WERI-Rb-1 (cell line): ENCODE measurements around the gene HIVEP1.

Experiments used
- DNase-seq: peaks from one replicate; pipeline ENCODE4 v3.0.0-alpha.2; 2020
- H3K27ac ChIP-seq: fragments of 250-450 bp; sonication (Bioruptor Pico); 2 replicates; pipeline ENCODE4 v1.5.1; 2020; ENCODE audit warnings: mild to moderate bottlenecking, moderate library complexity
- H3K27me3 ChIP-seq: fragments of 250-450 bp; sonication (Bioruptor Pico); 2 replicates; pipeline ENCODE4 v1.5.1; 2021; ENCODE audit warnings: mild to moderate bottlenecking, low read depth, moderate library complexity; ENCODE audit not compliant: insufficient read depth, severe bottlenecking
- H3K36me3 ChIP-seq: fragments of 250-450 bp; sonication (Bioruptor Pico); 2 replicates; pipeline ENCODE4 v1.5.1; 2020; ENCODE audit warnings: mild to moderate bottlenecking, moderate library complexity
- H3K4me3 ChIP-seq: 2 replicates; pipeline ENCODE4 v1.5.1; 2011; ENCODE audit warnings: low read depth, mild to moderate bottlenecking, control low read depth, low read length
- H3K9me3 ChIP-seq: fragments of 250-450 bp; sonication (Bioruptor Pico); 2 replicates; pipeline ENCODE4 v1.5.1; 2021; ENCODE audit warnings: mild to moderate bottlenecking, moderate library complexity; ENCODE audit not compliant: severe bottlenecking
- CTCF ChIP-seq: IDR thresholded peaks from 2 replicates; pipeline ENCODE4 v1.5.1; 2011; ENCODE audit warnings: low read depth, mild to moderate bottlenecking, control low read depth, inconsistent platforms, low read length

The HIVEP1 gene

GRCh38 chr6:12047792-12048432, 35.8 kb downstream of the HIVEP1 start:
- DNase-seq, result no peak
- no peak for TF ChIP-seq CTCF
- H3K36me3 ChIP-seq, result no peaks in the 10 kb centered on the region
- H3K27ac ChIP-seq, result no peak overlapping the region
- H3K9me3 ChIP-seq, result no peaks in the 10 kb centered on the region
- no peaks in the 10 kb centered on the region for H3K27me3 ChIP-seq
- no peak overlapping the region for H3K4me3 ChIP-seq

- Histone ChIP-seq H3K27ac (no peak overlapping the region), H3K36me3 (no peaks in the 10 kb centered on the region), H3K27me3 (no peaks in the 10 kb centered on the region), H3K4me3 (no peak overlapping the region), H3K9me3 (no peaks in the 10 kb centered on the region)
- no peak for TF ChIP-seq CTCF
- DNase-seq, result no peak
Measured at GRCh38 chr6:12048609-12049008, 36.5 kb downstream of the HIVEP1 start.

- Histone ChIP-seq H3K27me3 (no peaks in the 10 kb centered on the region), H3K4me3 (no peak overlapping the region), H3K27ac (no peak overlapping the region), H3K9me3 (no peaks in the 10 kb centered on the region), H3K36me3 (no peaks in the 10 kb centered on the region)
- no peak for DNase-seq
- no peak for TF ChIP-seq CTCF
Measured at GRCh38 chr6:12049165-12049564, 37.1 kb downstream of the HIVEP1 start.

GRCh38 chr6:12051861-12052368, 39.8 kb downstream of the HIVEP1 start:
- H3K9me3 ChIP-seq, result no peaks in the 10 kb centered on the region
- DNase-seq, result no peak
- H3K27ac ChIP-seq, result no peak overlapping the region
- no peak overlapping the region for H3K4me3 ChIP-seq
- no peaks in the 10 kb centered on the region for H3K27me3 ChIP-seq
- TF ChIP-seq CTCF, result no peak
- no peaks in the 10 kb centered on the region for H3K36me3 ChIP-seq

- Histone ChIP-seq H3K4me3 (no peak overlapping the region), H3K9me3 (no peaks in the 10 kb centered on the region), H3K27me3 (no peaks in the 10 kb centered on the region), H3K27ac (no peak overlapping the region), H3K36me3 (no peaks in the 10 kb centered on the region)
- DNase-seq, result no peak
- no peak for TF ChIP-seq CTCF
Measured at GRCh38 chr6:12058172-12058961, 46.3 kb downstream of the HIVEP1 start.
